Astrocyte of the cerebellum (primary cell): ENCODE measurements around the gene CACNA1A.
A peak's percentile ranks its signal among the peaks of the same experiment; 100 is the strongest.

Experiments used
- DNase-seq: peaks from one replicate; pipeline ENCODE4 v3.0.0-alpha.2; 2011; ENCODE audit warnings: low read depth
- H3K4me3 ChIP-seq: 2 replicates; pipeline ENCODE4 v1.5.1; 2011; ENCODE audit warnings: mild to moderate bottlenecking, low read depth, low read length, moderate library complexity
- CTCF ChIP-seq: IDR thresholded peaks from 2 replicates; pipeline ENCODE4 v1.5.1; 2012; ENCODE audit warnings: low read length, low read depth, moderate library complexity, mild to moderate bottlenecking; ENCODE audit errors: missing control alignments
- in situ Hi-C: cut with HindIII; loops from 2 replicates; pipeline ENCODE4 v1.10.0; 2017; ENCODE audit warnings: low sequenced_read_pairs

CACNA1A gene

GRCh38 chr19:13225973-13226865 lies 280.1 kb downstream of the CACNA1A start:
- no peak for TF ChIP-seq CTCF
- DNase-seq = no peak
- in situ Hi-C loops = loop anchor here (25.0 kb wide), 1 partner anchor 164 kb away; no protein-coding TSS in a partner anchor

GRCh38 chr19:13225085-13225484 lies 281.2 kb downstream of the CACNA1A start:
- in situ Hi-C loops = loop anchor here (25.0 kb wide), 1 partner anchor 163 kb away; no protein-coding TSS in a partner anchor
- no peak overlapping the region for H3K4me3 ChIP-seq
- TF ChIP-seq CTCF = no peak
- DNase-seq = no peak

More at GRCh38 chr19:13225973-13226865, 280.1 kb downstream of the CACNA1A start:
- no peak overlapping the region for H3K4me3 ChIP-seq

- H3K4me3 ChIP-seq = no peak overlapping the region
- TF ChIP-seq CTCF = no peak
- no peak for DNase-seq
- in situ Hi-C loops = no loop called here
Measured at GRCh38 chr19:13220847-13221246, 285.4 kb downstream of the CACNA1A start.

GRCh38 chr19:13215572-13216380 lies 290.5 kb downstream of the CACNA1A start:
- no peak overlapping the region for H3K4me3 ChIP-seq
- DNase-seq = no peak
- in situ Hi-C loops = no loop called here
- TF ChIP-seq CTCF = no peak

- DNase-seq = no peak
- H3K4me3 ChIP-seq = no peak overlapping the region
- no peak for TF ChIP-seq CTCF
- in situ Hi-C loops = no loop called here
Measured at GRCh38 chr19:13214036-13214730, 292.1 kb downstream of the CACNA1A start.

- in situ Hi-C loops = no loop called here
- no peak overlapping the region for H3K4me3 ChIP-seq
- no peak for DNase-seq
- TF ChIP-seq CTCF = peak; percentile 51
Measured at GRCh38 chr19:13212759-13213330, 293.4 kb downstream of the CACNA1A start.
